Esophagus squamous epithelium (tissue), 5 donors: ENCODE results near the gene TMCO4. TPM values are rescaled to one million over a fixed set of nuclear protein-coding genes. Genes with fewer than 3 reads are reported as not detected.

Source experiments
- DNase-seq: peaks from one replicate; lab custom pipeline; 2025; lab: John Stamatoyannopoulos, UW
- H3K27ac ChIP-seq, 4 donors: fragments of 200-600 bp; sonication (generic); one replicate each; pipeline ENCODE4 v1.5.1; 2016 to 2019; ENCODE audit warnings: mild to moderate bottlenecking in 1 of 4
- H3K27me3 ChIP-seq, 4 donors: fragments of 200-600 bp; sonication (generic); 1 replicate in 3 of 4; 2 replicates in 1 of 4; pipeline versions ENCODE4 v1.5.1 to v1.6.0; 2017 to 2021; ENCODE audit warnings: antibody characterized with exemption in 1 of 4
- H3K36me3 ChIP-seq, 3 donors: fragments of 200-600 bp; sonication (generic); one replicate each; pipeline ENCODE4 v1.5.1; 2016 to 2019
- H3K4me1 ChIP-seq, 3 donors: fragments of 200-600 bp; sonication (generic); one replicate each; pipeline ENCODE4 v1.5.1; 2017 to 2019
- H3K4me3 ChIP-seq, 4 donors: fragments of 200-600 bp; sonication (generic); 1 replicate in 3 of 4; 2 replicates in 1 of 4; pipeline ENCODE4 v1.5.1; 2016 to 2019; ENCODE audit warnings: mild to moderate bottlenecking in 2 of 4, moderate library complexity in 1 of 4
- H3K9me3 ChIP-seq, 3 donors: fragments of 200-600 bp; sonication (generic); one replicate each; pipeline ENCODE4 v1.5.1; 2016 to 2019
- CTCF ChIP-seq, 6 experiments: fragments of 450-650 bp in 4 of 6; fragments of 200-600 bp in 2 of 6; sonication (generic) in 2 of 6; IDR thresholded peaks; one replicate each; pipeline ENCODE4 v1.5.1; 2016 to 2019; ENCODE audit warnings: antibody characterized with exemption in 6 of 6, mild to moderate bottlenecking in 4 of 6, moderate library complexity in 4 of 6
- POLR2A ChIP-seq, 4 donors: fragments of 450-650 bp; IDR thresholded peaks; one replicate each; pipeline ENCODE4 v1.6.1; 2017; ENCODE audit warnings: antibody characterized with exemption in 4 of 4, mild to moderate bottlenecking in 4 of 4, moderate library complexity in 3 of 4
- WGBS, 2 donors: methylation state at CpG; one replicate each; pipeline ENCODE4 v1.1.5; 2018; 5-methylcytosine and 5-hydroxymethylcytosine counted together
- intact Hi-C: fragments of 100-400 bp; cut with DNase I; formaldehyde crosslinking; loops from one replicate; pipeline ENCODE4 v1.15.0; 2022
- total RNA-seq, 4 donors: library from RNA; depleted of rRNA; stranded (reverse); fragments of >200 nt; gene quantifications; one replicate each; pipeline ENCODE4 v1.1.0, GENCODE V29; 2016
- donor health status: DM: yes; HTN: yes; CAD: no.

The TMCO4 gene
- total RNA-seq, 4 donors from 2014 or later, result 13.0 to 28.8 (median 21.2) TPM

GRCh38 chr1:19773485-19773884 is 26.2 kb downstream of the TMCO4 start:
- H3K4me1 ChIP-seq, result no peaks in the 10 kb centered on the region
- H3K9me3 ChIP-seq, result no peaks in the 10 kb centered on the region
- no peak overlapping the region for H3K4me3 ChIP-seq
- intact Hi-C loops, result no loop called here
- peaks cover 0 to 98% (median 4%) of the 10 kb centered on the region in 3 donors for H3K36me3 ChIP-seq
- 86 to 87% methylated on average over 3 to 4 of the region's 4 CpGs for WGBS, 2 donors
- H3K27me3 ChIP-seq, result no peaks in the 10 kb centered on the region
- no peak overlapping the region for H3K27ac ChIP-seq
- DNase-seq, result no peak
- no peak for TF ChIP-seq CTCF (IDR thresholded peaks at IDR 0.05)
- TF ChIP-seq POLR2A (IDR thresholded peaks at IDR 0.05), result no peak

GRCh38 chr1:19772053-19772452 is 27.7 kb downstream of the TMCO4 start:
- Histone ChIP-seq H3K9me3 (no peaks in the 10 kb centered on the region), H3K27ac (no peak overlapping the region), H3K36me3 (peaks cover 0 to 94% (median 4%) of the 10 kb centered on the region in 3 donors), H3K4me1 (no peaks in the 10 kb centered on the region), H3K27me3 (no peaks in the 10 kb centered on the region), H3K4me3 (no peak overlapping the region)
- 93 to 94% methylated on average over 5 to 8 of the region's 9 CpGs for WGBS, 2 donors
- no peak for TF ChIP-seq CTCF (IDR thresholded peaks at IDR 0.05)
- TF ChIP-seq POLR2A (IDR thresholded peaks at IDR 0.05), result no peak
- DNase-seq, result no peak
- intact Hi-C loops, result no loop called here

- WGBS, 2 donors, result 93 to 98% methylated on average over 6 of the region's 6 CpGs
- intact Hi-C loops, result no loop called here
- Histone ChIP-seq H3K27me3 (no peaks in the 10 kb centered on the region), H3K9me3 (no peaks in the 10 kb centered on the region), H3K27ac (no peak overlapping the region), H3K36me3 (peaks cover 0 to 94% (median 4%) of the 10 kb centered on the region in 3 donors), H3K4me3 (no peak overlapping the region), H3K4me1 (no peaks in the 10 kb centered on the region)
- no peak for TF ChIP-seq POLR2A (IDR thresholded peaks at IDR 0.05)
- no peak for TF ChIP-seq CTCF (IDR thresholded peaks at IDR 0.05)
- DNase-seq, result no peak
These were observed 28.4 kb downstream of the TMCO4 start for GRCh38 chr1:19771350-19771749.

GRCh38 chr1:19770436-19771190 is 29.1 kb downstream of the TMCO4 start:
- Histone ChIP-seq H3K36me3 (peaks cover 0 to 94% (median 4%) of the 10 kb centered on the region in 3 donors), H3K9me3 (no peaks in the 10 kb centered on the region), H3K27ac (no peak overlapping the region), H3K4me1 (peaks cover 0 to 4% (median 0%) of the 10 kb centered on the region in 3 donors), H3K27me3 (no peaks in the 10 kb centered on the region), H3K4me3 (no peak overlapping the region)
- intact Hi-C loops, result no loop called here
- DNase-seq, result no peak
- 78% methylated on average over 10 of the region's 10 CpGs for WGBS, 2 donors
- TF ChIP-seq POLR2A (IDR thresholded peaks at IDR 0.05) (no peak), CTCF (IDR thresholded peaks at IDR 0.05) (no peak)

GRCh38 chr1:19769211-19769932 is 30.3 kb downstream of the TMCO4 start:
- H3K27me3 ChIP-seq, result no peaks in the 10 kb centered on the region
- TF ChIP-seq CTCF (IDR thresholded peaks at IDR 0.05) (no peak), POLR2A (IDR thresholded peaks at IDR 0.05) (no peak)
- no peak for DNase-seq
- peaks cover 0 to 4% (median 0%) of the 10 kb centered on the region in 3 donors for H3K4me1 ChIP-seq
- no peak overlapping the region for H3K4me3 ChIP-seq
- WGBS, 2 donors, result 78 to 86% methylated on average over 9 to 10 of the region's 10 CpGs
- no peaks in the 10 kb centered on the region for H3K9me3 ChIP-seq
- intact Hi-C loops, result no loop called here
- peaks cover 0 to 86% (median 4%) of the 10 kb centered on the region in 3 donors for H3K36me3 ChIP-seq
- no peak overlapping the region for H3K27ac ChIP-seq
